ENCODE results near the gene HEMGN. TPM values are rescaled to one million over a fixed set of nuclear protein-coding genes. Genes with fewer than 3 reads are reported as not detected.
A peak's percentile ranks its signal among the peaks of the same experiment; 100 is the strongest.

The HEMGN gene
- total and polyA plus RNA-seq, 10 of the 15 experiments (the other 5 are each of a cell fraction or from before 2014, with no cell fraction given), result 0.03 to 0.28 (median 0.09) TPM; not detected in 4

- TF ChIP-seq SKIL (IDR thresholded peaks at IDR 0.05; ENCODE audit: low read depth, poor library complexity, severe bottlenecking) (peak; percentile 95), POLR2AphosphoS2 (IDR thresholded peaks at IDR 0.05; ENCODE audit: low read depth, low read length) (peak; percentile 88; the same call in 1 of the 2 replicates), ZNF384 (IDR thresholded peaks at IDR 0.05; ENCODE audit: borderline replicate concordance, low read depth, low read length) (no peak), ZZZ3 (IDR thresholded peaks at IDR 0.05; ENCODE audit: control insufficient read depth, insufficient read length, low read depth) (no peak), NR2C1 (IDR thresholded peaks at IDR 0.05) (peak; percentile 66), POU2F2 (IDR thresholded peaks at IDR 0.05; ENCODE audit: borderline replicate concordance, low read depth, low read length) (peak; percentile 97), EP300 (IDR thresholded peaks at IDR 0.05; ENCODE audit: borderline replicate concordance in 1 of 2, control insufficient read depth in 1 of 2, low read depth in 2 of 2, low read length in 2 of 2) (peak; percentile 72 to 73; a peak in 2 of 4 replicates), IKZF1 (conservative IDR thresholded peaks at IDR 0.05) (peak; percentile 96), SMAD1 (IDR thresholded peaks at IDR 0.05; ENCODE audit: low read depth, partially characterized antibody) (peak; percentile 91), ZNF687 (IDR thresholded peaks at IDR 0.05) (peak; percentile 98), NR2C2 (IDR thresholded peaks at IDR 0.05; ENCODE audit: borderline replicate concordance, control insufficient read depth, insufficient read length, low read depth) (no peak), E4F1 (IDR thresholded peaks at IDR 0.05; ENCODE audit: borderline replicate concordance, partially characterized antibody) (peak; percentile 76)
- TF ChIP-seq, protein P1, sequence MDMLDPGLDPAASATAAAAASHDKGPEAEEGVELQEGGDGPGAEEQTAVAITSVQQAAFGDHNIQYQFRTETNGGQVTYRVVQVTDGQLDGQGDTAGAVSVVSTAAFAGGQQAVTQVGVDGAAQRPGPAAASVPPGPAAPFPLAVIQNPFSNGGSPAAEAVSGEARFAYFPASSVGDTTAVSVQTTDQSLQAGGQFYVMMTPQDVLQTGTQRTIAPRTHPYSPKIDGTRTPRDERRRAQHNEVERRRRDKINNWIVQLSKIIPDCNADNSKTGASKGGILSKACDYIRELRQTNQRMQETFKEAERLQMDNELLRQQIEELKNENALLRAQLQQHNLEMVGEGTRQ (IDR thresholded peaks at IDR 0.05; ENCODE audit: borderline replicate concordance, low read depth, low read length), result peak; percentile 99
- TF ChIP-seq, protein P2, sequence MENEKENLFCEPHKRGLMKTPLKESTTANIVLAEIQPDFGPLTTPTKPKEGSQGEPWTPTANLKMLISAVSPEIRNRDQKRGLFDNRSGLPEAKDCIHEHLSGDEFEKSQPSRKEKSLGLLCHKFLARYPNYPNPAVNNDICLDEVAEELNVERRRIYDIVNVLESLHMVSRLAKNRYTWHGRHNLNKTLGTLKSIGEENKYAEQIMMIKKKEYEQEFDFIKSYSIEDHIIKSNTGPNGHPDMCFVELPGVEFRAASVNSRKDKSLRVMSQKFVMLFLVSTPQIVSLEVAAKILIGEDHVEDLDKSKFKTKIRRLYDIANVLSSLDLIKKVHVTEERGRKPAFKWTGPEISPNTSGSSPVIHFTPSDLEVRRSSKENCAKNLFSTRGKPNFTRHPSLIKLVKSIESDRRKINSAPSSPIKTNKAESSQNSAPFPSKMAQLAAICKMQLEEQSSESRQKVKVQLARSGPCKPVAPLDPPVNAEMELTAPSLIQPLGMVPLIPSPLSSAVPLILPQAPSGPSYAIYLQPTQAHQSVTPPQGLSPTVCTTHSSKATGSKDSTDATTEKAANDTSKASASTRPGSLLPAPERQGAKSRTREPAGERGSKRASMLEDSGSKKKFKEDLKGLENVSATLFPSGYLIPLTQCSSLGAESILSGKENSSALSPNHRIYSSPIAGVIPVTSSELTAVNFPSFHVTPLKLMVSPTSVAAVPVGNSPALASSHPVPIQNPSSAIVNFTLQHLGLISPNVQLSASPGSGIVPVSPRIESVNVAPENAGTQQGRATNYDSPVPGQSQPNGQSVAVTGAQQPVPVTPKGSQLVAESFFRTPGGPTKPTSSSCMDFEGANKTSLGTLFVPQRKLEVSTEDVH (IDR thresholded peaks at IDR 0.05; ENCODE audit: low read depth, partially characterized antibody), result peak; percentile 69
These were observed 15.8 kb downstream of the HEMGN start, which contains the start of gene TRMO (continued) for GRCh38 chr9:97921959-97922724.

Measured in GM12878 (cell line).